Tibial nerve (tissue), 3 donors: ENCODE data around the gene SLX4IP.
A peak's percentile ranks its signal among the peaks of the same experiment; 100 is the strongest.

Experiments
- POLR2A ChIP-seq, 2 donors: fragments of 450-650 bp; IDR thresholded peaks; one replicate each; pipeline ENCODE4 v1.6.1; 2017; ENCODE audit warnings: antibody characterized with exemption in 2 of 2, mild to moderate bottlenecking in 2 of 2, moderate library complexity in 2 of 2
- TF ChIP-seq, protein P1 (sequence below), 5 experiments: fragments of 200-600 bp in 3 of 5; fragments of 450-650 bp in 2 of 5; sonication (generic) in 3 of 5; IDR thresholded peaks; one replicate each; pipeline ENCODE4 v1.5.1; 2016 to 2019; ENCODE audit warnings: antibody characterized with exemption in 5 of 5, mild to moderate bottlenecking in 3 of 5, moderate library complexity in 2 of 5

DNA sequence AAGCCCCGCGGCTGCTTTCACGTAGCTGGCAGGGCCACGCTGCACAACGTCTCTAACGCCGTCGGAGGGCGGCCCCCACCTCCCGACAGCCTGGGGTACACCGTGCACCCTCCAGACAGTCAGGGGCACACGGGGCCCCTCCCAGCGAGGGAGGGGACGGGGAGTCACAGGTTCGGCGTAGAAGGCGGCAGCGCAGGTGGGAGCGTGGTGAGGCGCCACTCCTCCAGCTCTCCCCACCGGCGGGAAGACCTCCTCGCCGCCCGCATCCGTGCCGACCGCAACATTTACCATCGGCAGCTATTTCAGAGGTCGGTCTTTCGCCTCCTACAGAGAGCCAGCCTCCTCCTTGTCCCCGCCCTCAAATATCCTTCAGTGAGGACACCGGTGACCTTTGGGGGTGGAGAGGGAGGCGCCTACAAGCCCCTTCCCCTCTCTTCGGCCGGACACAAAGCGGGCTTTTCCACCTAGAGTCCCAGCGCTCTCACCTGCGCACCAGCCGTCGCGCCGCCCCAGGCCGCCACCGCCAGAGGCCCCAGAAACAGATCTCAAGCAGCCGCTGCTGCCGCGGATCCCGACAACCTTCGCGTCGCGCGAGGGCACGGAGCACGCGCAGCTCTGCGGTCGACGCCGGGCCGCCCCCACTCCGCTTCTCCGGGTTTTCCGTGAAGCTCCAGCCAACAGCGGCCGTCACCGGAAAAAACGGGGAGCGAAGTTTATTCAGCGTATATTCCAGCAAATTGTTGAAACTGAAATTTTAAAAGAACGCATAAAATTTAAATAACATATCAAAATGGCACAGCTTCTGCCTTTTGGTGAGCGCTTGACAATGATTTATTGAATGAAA is 1.3 kb upstream of the SLX4IP start, which contains the start of gene MKKS:
- TF ChIP-seq, protein P1, sequence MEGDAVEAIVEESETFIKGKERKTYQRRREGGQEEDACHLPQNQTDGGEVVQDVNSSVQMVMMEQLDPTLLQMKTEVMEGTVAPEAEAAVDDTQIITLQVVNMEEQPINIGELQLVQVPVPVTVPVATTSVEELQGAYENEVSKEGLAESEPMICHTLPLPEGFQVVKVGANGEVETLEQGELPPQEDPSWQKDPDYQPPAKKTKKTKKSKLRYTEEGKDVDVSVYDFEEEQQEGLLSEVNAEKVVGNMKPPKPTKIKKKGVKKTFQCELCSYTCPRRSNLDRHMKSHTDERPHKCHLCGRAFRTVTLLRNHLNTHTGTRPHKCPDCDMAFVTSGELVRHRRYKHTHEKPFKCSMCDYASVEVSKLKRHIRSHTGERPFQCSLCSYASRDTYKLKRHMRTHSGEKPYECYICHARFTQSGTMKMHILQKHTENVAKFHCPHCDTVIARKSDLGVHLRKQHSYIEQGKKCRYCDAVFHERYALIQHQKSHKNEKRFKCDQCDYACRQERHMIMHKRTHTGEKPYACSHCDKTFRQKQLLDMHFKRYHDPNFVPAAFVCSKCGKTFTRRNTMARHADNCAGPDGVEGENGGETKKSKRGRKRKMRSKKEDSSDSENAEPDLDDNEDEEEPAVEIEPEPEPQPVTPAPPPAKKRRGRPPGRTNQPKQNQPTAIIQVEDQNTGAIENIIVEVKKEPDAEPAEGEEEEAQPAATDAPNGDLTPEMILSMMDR (IDR thresholded peaks at IDR 0.05) = peak in 2 of 5 experiments; percentile 31 to 48
- TF ChIP-seq POLR2A (IDR thresholded peaks at IDR 0.05) = peak; percentile 25 to 32
